ENCODE results near the gene C16orf86.

The C16orf86 gene

DNA sequence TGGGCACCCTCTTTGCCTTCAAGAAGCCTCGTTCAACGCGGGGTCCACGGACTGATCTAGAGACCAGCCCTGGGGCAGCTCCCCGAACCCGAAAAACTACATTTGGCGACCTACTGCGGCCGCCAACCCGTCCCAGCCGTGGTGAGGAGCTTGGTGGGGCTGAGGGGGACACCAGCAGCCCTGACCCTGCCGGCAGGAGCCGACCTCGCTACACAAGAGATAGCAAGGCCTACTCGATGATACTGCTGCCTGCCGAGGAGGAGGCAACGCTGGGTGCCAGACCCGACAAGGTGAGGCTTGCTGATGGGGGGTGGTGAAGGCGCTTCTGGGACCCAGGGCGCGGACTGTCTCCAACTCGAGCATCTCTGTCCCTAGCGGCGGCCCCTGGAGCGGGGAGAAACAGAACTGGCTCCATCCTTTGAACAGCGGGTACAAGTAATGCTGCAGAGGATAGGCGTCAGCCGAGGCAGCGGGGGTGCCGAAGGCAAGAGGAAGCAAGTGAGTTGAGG lies 12.2 kb upstream of the C16orf86 start:
- no peak overlapping the region for H3K27ac ChIP-seq
- no peak overlapping the region for H3K4me3 ChIP-seq
- TF ChIP-seq, protein P1, sequence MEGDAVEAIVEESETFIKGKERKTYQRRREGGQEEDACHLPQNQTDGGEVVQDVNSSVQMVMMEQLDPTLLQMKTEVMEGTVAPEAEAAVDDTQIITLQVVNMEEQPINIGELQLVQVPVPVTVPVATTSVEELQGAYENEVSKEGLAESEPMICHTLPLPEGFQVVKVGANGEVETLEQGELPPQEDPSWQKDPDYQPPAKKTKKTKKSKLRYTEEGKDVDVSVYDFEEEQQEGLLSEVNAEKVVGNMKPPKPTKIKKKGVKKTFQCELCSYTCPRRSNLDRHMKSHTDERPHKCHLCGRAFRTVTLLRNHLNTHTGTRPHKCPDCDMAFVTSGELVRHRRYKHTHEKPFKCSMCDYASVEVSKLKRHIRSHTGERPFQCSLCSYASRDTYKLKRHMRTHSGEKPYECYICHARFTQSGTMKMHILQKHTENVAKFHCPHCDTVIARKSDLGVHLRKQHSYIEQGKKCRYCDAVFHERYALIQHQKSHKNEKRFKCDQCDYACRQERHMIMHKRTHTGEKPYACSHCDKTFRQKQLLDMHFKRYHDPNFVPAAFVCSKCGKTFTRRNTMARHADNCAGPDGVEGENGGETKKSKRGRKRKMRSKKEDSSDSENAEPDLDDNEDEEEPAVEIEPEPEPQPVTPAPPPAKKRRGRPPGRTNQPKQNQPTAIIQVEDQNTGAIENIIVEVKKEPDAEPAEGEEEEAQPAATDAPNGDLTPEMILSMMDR (IDR thresholded peaks at IDR 0.05) = no peak
- no peak for DNase-seq (ENCODE audit: low spot score)

DNA sequence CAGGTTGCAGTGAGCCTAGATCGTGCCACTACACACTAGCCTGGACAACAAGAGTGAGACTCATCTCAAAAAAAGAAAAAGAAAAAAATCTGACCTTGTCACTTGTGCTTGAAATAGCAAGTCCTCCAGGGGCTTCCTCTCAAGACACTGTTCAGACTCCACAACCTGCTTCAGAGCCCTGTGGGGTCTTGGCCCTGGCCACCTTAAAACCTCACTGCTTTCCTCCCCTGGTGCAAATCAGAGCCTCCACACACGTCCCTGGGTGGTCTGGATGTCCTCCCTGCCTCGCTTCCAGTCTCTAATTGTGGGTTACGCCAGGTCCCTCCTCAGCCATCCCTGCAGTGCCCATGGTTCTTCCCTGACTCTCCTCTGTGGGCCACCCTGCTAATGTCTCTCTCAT lies 11.3 kb upstream of the C16orf86 start:
- TF ChIP-seq, protein P1 (IDR thresholded peaks at IDR 0.05) = no peak
- no peak overlapping the region for H3K27ac ChIP-seq
- no peak overlapping the region for H3K4me3 ChIP-seq
- DNase-seq (ENCODE audit: low spot score) = no peak

DNA sequence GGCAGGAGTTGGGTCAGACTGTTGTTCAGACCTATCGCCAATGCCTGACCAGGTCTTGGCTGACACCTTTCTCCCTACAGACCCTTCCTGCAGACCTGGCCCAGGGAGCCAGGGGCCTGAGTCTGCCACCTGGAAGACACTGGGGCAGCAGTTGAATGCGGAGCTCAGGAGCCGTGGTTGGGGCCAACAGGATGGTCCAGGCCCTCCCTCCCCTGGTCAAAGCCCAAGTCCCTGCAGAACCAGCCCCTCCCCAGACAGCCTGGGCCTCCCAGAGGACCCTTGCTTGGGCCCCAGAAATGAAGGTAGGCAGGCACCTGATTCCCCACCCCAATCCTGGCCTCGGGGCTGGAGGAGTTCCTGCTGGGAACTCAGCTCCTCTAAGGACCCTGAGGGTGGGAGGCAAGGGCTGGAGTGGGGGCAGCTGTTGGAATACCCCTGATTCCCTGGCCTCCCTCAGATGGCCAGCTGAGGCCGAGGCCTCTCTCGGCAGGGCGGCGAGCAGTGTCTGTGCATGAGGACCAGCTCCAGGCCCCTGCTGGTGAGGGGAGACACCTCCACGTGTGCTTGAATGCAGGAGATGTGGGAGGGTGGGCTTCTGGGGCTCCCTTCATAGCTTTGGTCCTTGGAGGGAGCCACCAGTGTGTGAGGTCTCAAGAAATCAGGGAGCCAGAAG lies 10.1 kb upstream of the C16orf86 start:
- DNase-seq (ENCODE audit: low spot score) = no peak
- no peak overlapping the region for H3K27ac ChIP-seq
- TF ChIP-seq, protein P1 (IDR thresholded peaks at IDR 0.05) = no peak
- H3K4me3 ChIP-seq = no peak overlapping the region

DNA sequence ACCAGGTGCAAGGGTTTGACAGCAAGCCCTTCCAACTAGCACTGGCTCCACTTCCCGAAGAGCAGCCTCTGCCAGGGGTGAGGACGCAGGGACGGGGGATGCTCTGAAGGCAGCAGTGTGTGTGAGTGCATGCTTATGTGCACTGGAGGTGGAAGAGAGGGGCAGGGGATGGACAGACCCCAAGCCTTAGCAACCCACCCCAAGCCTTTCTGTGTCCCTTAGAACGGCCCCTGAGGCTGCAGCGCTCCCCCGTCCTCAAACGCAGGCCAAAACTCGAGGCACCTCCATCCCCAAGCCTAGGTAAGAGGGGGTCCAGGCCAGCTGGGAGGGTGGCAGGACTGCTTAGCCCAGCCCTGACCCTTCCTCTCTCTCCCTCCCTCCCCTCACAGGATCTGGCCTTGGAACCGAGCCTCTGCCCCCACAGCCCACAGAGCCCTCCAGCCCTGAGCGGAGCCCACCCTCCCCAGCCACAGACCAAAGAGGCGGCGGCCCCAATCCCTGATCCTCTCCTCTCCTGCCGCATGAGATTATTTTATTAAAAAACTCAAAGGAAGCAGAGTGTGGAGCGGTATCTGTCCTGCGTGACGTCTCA lies 9.5 kb upstream of the C16orf86 start:
- DNase-seq (ENCODE audit: low spot score) = no peak
- H3K27ac ChIP-seq = no peak overlapping the region
- TF ChIP-seq, protein P1 (IDR thresholded peaks at IDR 0.05) = no peak

DNA sequence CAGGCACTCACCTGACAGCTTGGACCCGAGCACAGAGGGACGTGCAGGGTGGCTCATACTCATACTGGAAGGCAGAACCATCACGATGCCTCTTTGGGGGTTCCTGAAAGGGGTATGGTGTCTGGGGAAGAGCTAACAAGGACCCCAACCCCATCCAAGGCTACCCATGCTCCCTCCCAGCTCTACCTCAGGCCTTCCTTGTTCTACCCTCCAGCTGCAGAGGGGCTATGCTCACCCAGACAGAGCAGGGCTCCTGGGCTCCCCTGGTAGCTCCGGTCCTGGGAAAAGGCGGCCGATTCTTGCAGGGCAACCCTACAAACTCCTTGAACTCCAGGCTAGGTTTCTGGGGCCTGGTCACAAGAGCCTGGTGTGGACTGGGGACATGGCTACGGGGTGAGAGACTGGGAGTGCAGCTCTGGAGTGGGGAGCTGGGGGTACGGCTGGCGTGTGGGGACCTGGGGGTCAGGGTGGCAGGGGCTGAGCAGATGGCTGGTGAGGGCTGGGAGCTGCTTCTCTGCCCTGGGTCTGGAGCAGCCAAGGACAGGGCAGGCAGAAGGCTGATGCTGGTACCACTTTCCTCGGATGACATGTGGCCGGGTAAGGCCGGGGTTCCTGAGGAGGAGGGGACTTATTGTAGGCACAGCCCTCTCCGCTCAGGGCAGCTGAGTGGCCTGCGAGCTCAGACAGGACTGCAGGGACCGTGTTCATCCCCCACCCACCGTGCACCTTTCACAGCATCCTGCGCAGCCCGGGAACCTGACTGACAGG lies 8.7 kb upstream of the C16orf86 start:
- no peak overlapping the region for H3K4me3 ChIP-seq
- no peak for DNase-seq (ENCODE audit: low spot score)
- no peak overlapping the region for H3K27ac ChIP-seq
- TF ChIP-seq, protein P1 (IDR thresholded peaks at IDR 0.05) = no peak

More for the DNA sequence above, 9.5 kb upstream of the C16orf86 start:
- H3K4me3 ChIP-seq = no peak overlapping the region

DNA sequence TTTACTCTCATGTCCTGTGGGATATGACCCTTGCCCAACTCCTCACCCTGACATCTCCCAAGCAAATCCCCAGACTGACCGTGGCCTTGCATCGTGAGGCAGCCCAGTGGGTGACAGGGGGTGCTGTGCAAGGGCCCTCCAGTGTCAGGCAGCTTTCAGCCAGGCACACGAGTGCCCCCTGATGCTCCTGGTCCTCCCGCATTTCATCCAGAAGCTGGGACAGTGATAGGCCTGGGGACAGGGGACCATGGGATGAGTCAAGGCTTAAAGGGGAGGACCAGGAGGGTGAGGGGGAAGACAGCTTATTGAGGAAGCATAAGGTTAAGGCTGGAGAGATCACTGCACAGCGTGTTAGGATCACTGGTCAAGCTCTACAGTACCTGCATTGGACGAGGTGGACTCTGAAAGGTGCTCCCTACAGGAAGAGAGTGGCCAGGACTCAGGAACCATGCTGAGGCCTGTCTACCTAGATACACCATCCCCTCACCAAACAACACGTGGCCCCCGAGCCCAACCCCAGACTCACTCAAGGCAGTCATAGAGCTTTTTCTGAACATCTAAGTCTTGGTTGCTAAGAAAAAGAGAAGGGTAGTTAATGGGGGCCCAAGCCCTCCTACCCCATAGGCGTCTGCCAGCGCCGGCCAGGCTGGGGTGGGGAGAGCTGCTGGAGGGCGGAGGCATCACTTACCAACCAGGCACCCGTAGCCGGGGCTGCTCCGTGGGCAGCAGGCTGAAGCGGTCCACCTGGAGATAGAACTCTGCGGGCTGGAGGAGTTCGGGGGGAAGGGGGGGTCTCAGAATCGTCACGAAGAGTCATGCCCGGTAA lies 7.6 kb upstream of the C16orf86 start:
- no peak for DNase-seq (ENCODE audit: low spot score)
- TF ChIP-seq, protein P1 (IDR thresholded peaks at IDR 0.05) = no peak
- Histone ChIP-seq H3K27ac (no peak overlapping the region), H3K4me3 (peak overlapping the region; percentile 96)

Measured in coronary artery (tissue), 2 donors.